MM.1S (cell line): Measurements from ENCODE around the gene ST6GALNAC1.
"Not testable (repeated sequence)": the region's sequence is repeated elsewhere in the genome, so short reads cannot be mapped to it uniquely, and the experiment has no call there.

Source experiments
- DNase-seq: peaks from one replicate; pipeline ENCODE4 v3.0.0-alpha.2; 2015
- H2AFZ ChIP-seq: fragments of 300-600 bp; sonication (generic); 2 replicates; pipeline ENCODE4 v1.6.0; 2016; ENCODE audit warnings: antibody characterized with exemption, low read length
- H3F3A ChIP-seq: fragments of 300-600 bp; sonication (generic); 2 replicates; pipeline ENCODE4 v1.6.1; 2016; ENCODE audit warnings: mild to moderate bottlenecking, antibody characterized with exemption, low read length, moderate library complexity, mixed read lengths; ENCODE audit not compliant: insufficient read depth
- H3K27ac ChIP-seq: fragments of 300-600 bp; sonication (generic); 2 replicates; pipeline ENCODE4 v1.5.1; 2016; ENCODE audit warnings: mild to moderate bottlenecking, low read length
- H3K27me3 ChIP-seq: fragments of 300-600 bp; sonication (generic); replicated peaks from 2 replicates; pipeline ENCODE4 v1.6.0; 2016; ENCODE audit warnings: low read length; ENCODE audit not compliant: insufficient read depth
- H3K36me3 ChIP-seq: fragments of 300-600 bp; sonication (generic); replicated peaks from 2 replicates; pipeline ENCODE4 v1.6.1; 2016; ENCODE audit warnings: mild to moderate bottlenecking, low read length, mixed read lengths; ENCODE audit not compliant: insufficient read depth
- H3K4me1 ChIP-seq: fragments of 300-600 bp; sonication (generic); 2 replicates; pipeline ENCODE4 v1.6.1; 2016; ENCODE audit warnings: low read length, mixed read lengths
- H3K4me2 ChIP-seq: fragments of 300-600 bp; sonication (generic); 2 replicates; pipeline ENCODE4 v1.6.0; 2016; ENCODE audit warnings: low read depth, low read length
- H3K4me3 ChIP-seq: fragments of 300-600 bp; sonication (generic); 2 replicates; pipeline ENCODE4 v1.5.1; 2016; ENCODE audit warnings: low read length, mixed read lengths
- H3K79me2 ChIP-seq: fragments of 300-600 bp; sonication (generic); 2 replicates; pipeline ENCODE4 v1.6.1; 2016; ENCODE audit warnings: mixed run types, low read length, mixed read lengths
- H3K9ac ChIP-seq: fragments of 300-600 bp; sonication (generic); 2 replicates; pipeline ENCODE4 v1.6.1; 2016; ENCODE audit warnings: low read length, mixed read lengths
- H3K9me2 ChIP-seq: fragments of 300-600 bp; sonication (generic); replicated peaks from 2 replicates; pipeline ENCODE4 v1.6.1; 2016; ENCODE audit warnings: mild to moderate bottlenecking, low read length, mixed read lengths; ENCODE audit not compliant: insufficient read depth
- H3K9me3 ChIP-seq: fragments of 300-600 bp; sonication (generic); replicated peaks from 2 replicates; pipeline ENCODE4 v1.6.1; 2016; ENCODE audit warnings: mild to moderate bottlenecking, low read length, mixed read lengths; ENCODE audit not compliant: insufficient read depth
- H4K20me1 ChIP-seq: fragments of 300-600 bp; sonication (generic); 2 replicates; pipeline ENCODE4 v1.6.1; 2016; ENCODE audit warnings: mild to moderate bottlenecking, low read length, moderate library complexity, mixed read lengths; ENCODE audit not compliant: insufficient read depth
- CTCF ChIP-seq: fragments of 300-600 bp; sonication (generic); IDR thresholded peaks from 2 replicates; pipeline ENCODE4 v1.5.1; 2016; ENCODE audit warnings: antibody characterized with exemption, low read length, mixed read lengths
- EZH2 ChIP-seq: fragments of 300-600 bp; sonication (generic); optimal IDR thresholded peaks from 2 replicates; pipeline ENCODE3; 2017; ENCODE audit warnings: low read depth, mild to moderate bottlenecking, antibody characterized with exemption, low read length, mixed read lengths
- EZH2phosphoT487 ChIP-seq: fragments of 300-600 bp; sonication (generic); IDR thresholded peaks from 2 replicates; pipeline ENCODE4 v1.6.1; 2018; ENCODE audit warnings: antibody characterized with exemption, low read length

The ST6GALNAC1 gene

GRCh38 chr17:76612465-76612864 lies 31.1 kb downstream of the ST6GALNAC1 start:
- no peak for DNase-seq
- no peak overlapping the region for H3K9ac ChIP-seq
- H3K36me3 ChIP-seq = no peaks in the 10 kb centered on the region
- H3K4me2 ChIP-seq = no peak overlapping the region
- no peaks in the 10 kb centered on the region for H4K20me1 ChIP-seq
- no peaks in the 10 kb centered on the region for H3K9me2 ChIP-seq
- H3K9me3 ChIP-seq = no peaks in the 10 kb centered on the region
- no peak overlapping the region for H3K4me3 ChIP-seq
- peaks cover 19% of the 10 kb centered on the region; the same call in 1 of the 2 replicates for H3K27me3 ChIP-seq
- H2AFZ ChIP-seq = no peak overlapping the region
- no peak overlapping the region for H3K27ac ChIP-seq
- no peaks in the 10 kb centered on the region for H3K79me2 ChIP-seq
- H3F3A ChIP-seq = no peaks in the 10 kb centered on the region
- TF ChIP-seq EZH2 (no peak), EZH2phosphoT487 (no peak), CTCF (no peak)
- no peaks in the 10 kb centered on the region for H3K4me1 ChIP-seq

DNA sequence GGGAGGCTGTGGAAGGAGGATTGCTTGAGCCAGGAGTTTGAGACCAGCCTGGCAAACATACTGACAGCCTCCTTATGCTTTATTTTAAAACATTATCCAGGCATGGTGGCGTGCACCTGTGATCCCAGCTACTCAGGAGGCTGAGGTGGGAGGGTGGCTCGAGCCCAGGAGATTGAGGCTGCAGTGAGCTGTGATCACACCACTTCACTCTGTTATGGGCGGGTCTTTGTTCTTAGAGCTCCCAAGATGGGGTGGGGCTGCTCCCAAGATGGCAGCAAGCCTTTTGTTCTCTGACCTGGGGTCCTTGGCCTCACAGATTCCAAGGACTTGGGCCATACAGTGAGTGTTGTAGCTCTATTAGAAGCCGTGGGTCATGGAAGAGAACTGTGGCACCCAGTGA lies 31.8 kb downstream of the ST6GALNAC1 start:
- no peaks in the 10 kb centered on the region for H3F3A ChIP-seq
- no peaks in the 10 kb centered on the region for H4K20me1 ChIP-seq
- H3K27ac ChIP-seq = no peak overlapping the region
- no peaks in the 10 kb centered on the region for H3K4me1 ChIP-seq
- DNase-seq = no peak
- H3K79me2 ChIP-seq = no peaks in the 10 kb centered on the region
- TF ChIP-seq CTCF = no peak
- TF ChIP-seq EZH2 = no peak
- TF ChIP-seq EZH2phosphoT487 = no peak
- no peak overlapping the region for H3K9ac ChIP-seq
- H3K4me3 ChIP-seq = no peak overlapping the region
- H3K9me2 ChIP-seq = no peaks in the 10 kb centered on the region
- H3K9me3 ChIP-seq = no peaks in the 10 kb centered on the region
- no peak overlapping the region for H2AFZ ChIP-seq
- peaks cover 19% of the 10 kb centered on the region; the same call in 1 of the 2 replicates for H3K27me3 ChIP-seq
- H3K4me2 ChIP-seq = no peak overlapping the region
- no peaks in the 10 kb centered on the region for H3K36me3 ChIP-seq

DNA sequence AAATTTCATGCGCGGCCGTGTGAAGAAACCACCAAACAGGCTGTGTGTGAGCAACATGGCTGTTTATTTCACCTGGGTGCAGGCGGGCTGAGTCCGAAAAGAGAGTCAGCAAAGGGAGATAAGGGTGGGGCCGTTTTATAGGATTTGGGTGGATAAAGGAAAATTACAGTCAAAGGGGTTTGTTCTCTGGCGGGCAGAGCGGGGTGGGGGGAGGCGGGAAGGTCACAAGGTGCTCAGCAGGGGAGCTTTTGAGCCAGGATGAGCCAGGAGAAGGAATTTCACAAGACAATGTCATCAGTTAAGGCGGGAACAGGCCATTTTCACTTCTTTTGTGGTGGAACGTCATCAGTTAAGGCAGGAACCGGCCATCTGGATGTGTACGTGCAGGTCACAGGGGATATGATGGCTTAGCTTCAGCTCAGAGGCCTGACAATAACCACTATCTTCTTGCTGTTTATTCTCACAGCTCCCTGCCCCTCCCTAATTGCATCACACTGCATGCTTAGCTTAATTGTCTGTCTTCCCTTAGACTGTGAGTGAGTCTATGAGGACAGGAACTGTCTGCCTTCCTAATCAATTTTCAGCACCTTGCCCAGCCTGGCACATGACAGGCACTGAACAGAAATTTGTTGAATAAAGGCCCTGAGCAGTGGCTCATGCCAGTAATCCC lies 32.3 kb downstream of the ST6GALNAC1 start:
- H3K79me2 ChIP-seq, H3K27ac ChIP-seq, H3F3A ChIP-seq, H3K4me1 ChIP-seq, H2AFZ ChIP-seq, H3K36me3 ChIP-seq, H3K4me3 ChIP-seq, H4K20me1 ChIP-seq, H3K9me2 ChIP-seq, DNase-seq, H3K9me3 ChIP-seq, H3K9ac ChIP-seq, H3K4me2 ChIP-seq: not testable (repeated sequence)
- peaks cover 19% of the 10 kb centered on the region; the same call in 1 of the 2 replicates for H3K27me3 ChIP-seq

- H3K4me2 ChIP-seq, H3K9me3 ChIP-seq, H3K4me3 ChIP-seq, DNase-seq, H3F3A ChIP-seq, H3K4me1 ChIP-seq, H3K9ac ChIP-seq, H3K36me3 ChIP-seq, H3K27ac ChIP-seq, H4K20me1 ChIP-seq, H2AFZ ChIP-seq, H3K9me2 ChIP-seq, H3K79me2 ChIP-seq: not testable (repeated sequence)
- H3K27me3 ChIP-seq = peaks cover 26% of the 10 kb centered on the region
These were observed 36.9 kb downstream of the ST6GALNAC1 start for GRCh38 chr17:76606685-76607084.
